Measurements from ENCODE around the gene CLSTN3. TPM values are rescaled to one million over a fixed set of nuclear protein-coding genes. Genes with fewer than 3 reads are reported as not detected.

The CLSTN3 gene
- total and polyA plus RNA-seq, 4 donors = 6.1 to 37.2 (median 26.8) TPM

- TF ChIP-seq SP1 (IDR thresholded peaks at IDR 0.05) (no peak), GABPA (IDR thresholded peaks at IDR 0.05 in 1 of 2, conservative IDR thresholded peaks at IDR 0.05 in 1 of 2) (no peak), NR2F2 (IDR thresholded peaks at IDR 0.05) (no peak), FOXA1 (IDR thresholded peaks at IDR 0.05) (no peak), REST (IDR thresholded peaks at IDR 0.05) (no peak)
Measured at GRCh38 chr12:7152818-7153217, 22.6 kb downstream of the CLSTN3 start.

GRCh38 chr12:7154042-7154441, 23.9 kb downstream of the CLSTN3 start:
- no peak for DNase-seq (ENCODE audit: low spot score)
- TF ChIP-seq FOXA1 (IDR thresholded peaks at IDR 0.05) = no peak
- TF ChIP-seq NR2F2 (IDR thresholded peaks at IDR 0.05) = no peak
- TF ChIP-seq REST (IDR thresholded peaks at IDR 0.05) = no peak
- TF ChIP-seq JUND (IDR thresholded peaks at IDR 0.05) = no peak
- TF ChIP-seq RXRA (IDR thresholded peaks at IDR 0.05) = peak; percentile 10 to 40
- TF ChIP-seq CTCF (IDR thresholded peaks at IDR 0.05; ENCODE audit: low read depth, low read length, missing input control) = no peak
- TF ChIP-seq TAF1 (conservative IDR thresholded peaks at IDR 0.05) = no peak
- TF ChIP-seq HNF4G (IDR thresholded peaks at IDR 0.05) = no peak
- Histone ChIP-seq H3K9me3 (ENCODE audit: control insufficient read depth in 4 of 4, low read length in 3 of 4) (no peaks in the 10 kb centered on the region), H3K27ac (ENCODE audit: low read depth in 1 of 2, low read length in 2 of 2) (no peak overlapping the region), H3K9ac (ENCODE audit: low read depth in 1 of 2, low read length in 2 of 2) (no peak overlapping the region), H3K27me3 (ENCODE audit: control insufficient read depth in 4 of 4, insufficient read depth in 4 of 4, low read length in 3 of 4) (no peaks in the 10 kb centered on the region), H3K4me3 (ENCODE audit: low read depth in 1 of 3, low read length in 3 of 3) (no peak overlapping the region), H3K36me3 (ENCODE audit: control insufficient read depth in 4 of 4, insufficient read depth in 3 of 4, low read depth in 1 of 4, low read length in 3 of 4) (peaks cover 4 to 25% (median 21%) of the 10 kb centered on the region in 4 donors), H3K4me1 (ENCODE audit: control insufficient read depth in 4 of 4, insufficient read depth in 4 of 4, low read length in 3 of 4) (peaks cover 2 to 42% (median 38%) of the 10 kb centered on the region in 4 donors)
- WGBS = 55% methylated on average over 6 of the region's 6 CpGs

More at GRCh38 chr12:7152818-7153217, 22.6 kb downstream of the CLSTN3 start:
- Histone ChIP-seq H3K27ac (ENCODE audit: low read depth in 1 of 2, low read length in 2 of 2) (no peak overlapping the region), H3K4me3 (ENCODE audit: low read depth in 1 of 3, low read length in 3 of 3) (no peak overlapping the region), H3K27me3 (ENCODE audit: control insufficient read depth in 4 of 4, insufficient read depth in 4 of 4, low read length in 3 of 4) (no peaks in the 10 kb centered on the region), H3K36me3 (ENCODE audit: control insufficient read depth in 4 of 4, insufficient read depth in 3 of 4, low read depth in 1 of 4, low read length in 3 of 4) (peaks cover 7 to 32% (median 31%) of the 10 kb centered on the region in 4 donors), H3K9ac (ENCODE audit: low read depth in 1 of 2, low read length in 2 of 2) (no peak overlapping the region), H3K9me3 (ENCODE audit: control insufficient read depth in 4 of 4, low read length in 3 of 4) (no peaks in the 10 kb centered on the region), H3K4me1 (ENCODE audit: control insufficient read depth in 4 of 4, insufficient read depth in 4 of 4, low read length in 3 of 4) (peaks cover 0 to 42% (median 38%) of the 10 kb centered on the region in 4 donors)
- WGBS = 90% methylated on average over 4 of the region's 4 CpGs
- DNase-seq (ENCODE audit: low spot score) = no peak

Data from liver (tissue), 9 donors.